Fibroblast of lung (primary cell): ENCODE measurements around the gene BCL2L11. TPM values are rescaled to one million over a fixed set of nuclear protein-coding genes. Genes with fewer than 3 reads are reported as not detected.

ENCODE experiments used
- DNase-seq, 2 donors: peaks; one replicate each; pipeline versions ENCODE4 v3.0.0 to v3.0.0-alpha.2; 2010; ENCODE audit warnings: low read depth in 2 of 2
- H2AFZ ChIP-seq: 2 replicates; pipeline ENCODE4 v1.5.1; 2012; ENCODE audit warnings: low read length, control low read depth, inconsistent platforms
- H3K27ac ChIP-seq: 2 replicates; pipeline ENCODE4 v1.5.1; 2011; ENCODE audit warnings: low read length, control low read depth; ENCODE audit not compliant: insufficient read depth
- H3K27me3 ChIP-seq: 2 replicates; pipeline ENCODE4 v1.5.1; 2011; ENCODE audit warnings: mild to moderate bottlenecking, low read length; ENCODE audit not compliant: control insufficient read depth, insufficient read depth
- H3K36me3 ChIP-seq: 2 replicates; pipeline ENCODE4 v1.5.1; 2011; ENCODE audit warnings: low read length; ENCODE audit not compliant: control insufficient read depth, insufficient read depth
- H3K4me1 ChIP-seq: 2 replicates; pipeline ENCODE4 v1.5.1; 2011; ENCODE audit warnings: low read length; ENCODE audit not compliant: control insufficient read depth, insufficient read depth; ENCODE audit errors: extremely low read depth
- H3K4me2 ChIP-seq: 2 replicates; pipeline ENCODE4 v1.5.1; 2011; ENCODE audit warnings: low read length, control low read depth; ENCODE audit not compliant: insufficient read depth; ENCODE audit errors: extremely low read depth
- H3K4me3 ChIP-seq, 4 experiments: fragments of 200-600 bp in 1 of 4; sonication (generic) in 1 of 4; replicated peaks in 1 of 4; 2 replicates each; pipeline ENCODE4 v1.5.1; 2011 to 2016; ENCODE audit warnings: low read length in 4 of 4, low read depth in 3 of 4, mild to moderate bottlenecking in 3 of 4, control low read depth in 2 of 4, inconsistent platforms in 1 of 4, mixed read lengths in 1 of 4; ENCODE audit not compliant: insufficient read depth in 1 of 4; ENCODE audit errors: control extremely low read depth in 1 of 4
- H3K79me2 ChIP-seq: 2 replicates; pipeline ENCODE4 v1.5.1; 2012; ENCODE audit warnings: mild to moderate bottlenecking, low read length, inconsistent platforms; ENCODE audit not compliant: control insufficient read depth, insufficient read depth
- H3K9ac ChIP-seq: 2 replicates; pipeline ENCODE4 v1.5.1; 2011; ENCODE audit warnings: mild to moderate bottlenecking, low read length, control low read depth; ENCODE audit not compliant: insufficient read depth
- H3K9me3 ChIP-seq: 2 replicates; pipeline ENCODE4 v1.5.1; 2012; ENCODE audit warnings: low read depth, low read length; ENCODE audit not compliant: control insufficient read depth, insufficient read depth
- H4K20me1 ChIP-seq: 2 replicates; pipeline ENCODE4 v1.5.1; 2011; ENCODE audit warnings: low read length; ENCODE audit not compliant: control insufficient read depth, insufficient read depth; ENCODE audit errors: extremely low read depth
- EZH2 ChIP-seq: IDR thresholded peaks from 2 replicates; pipeline ENCODE4 v1.5.1; 2012; ENCODE audit warnings: low read length, control low read depth, mild to moderate bottlenecking; ENCODE audit errors: missing control alignments
- polyA plus RNA-seq, 2 donors: library from polyadenylated mRNA; depleted of rRNA in 1 of 2; stranded (reverse) in 1 of 2; unstranded in 1 of 2; fragments of >200 nt; gene quantifications; 2 replicates each; pipeline ENCODE4 v1.2.1, GENCODE V29; 2011 to 2012; ENCODE audit warnings: missing spikeins in 1 of 2
- total RNA-seq: library from RNA; depleted of rRNA; stranded (reverse); fragments of >200 nt; gene quantifications from 2 replicates; pipeline ENCODE4 v1.2.1, GENCODE V29; 2014
- TF ChIP-seq, protein P1 (sequence below), 2 donors: IDR thresholded peaks in 1 of 2; conservative IDR thresholded peaks in 1 of 2; 1 replicate in 1 of 2; 2 replicates in 1 of 2; pipeline ENCODE4 v1.5.1; 2011 to 2012; ENCODE audit warnings: low read length in 2 of 2, control low read depth in 1 of 2, inconsistent platforms in 1 of 2, low read depth in 1 of 2, mild to moderate bottlenecking in 1 of 2

Gene BCL2L11
- total and polyA plus RNA-seq, 2 donors (not counting 1 experiment from before 2014, with no cell fraction given), result 1.5 to 10.2 TPM

DNA sequence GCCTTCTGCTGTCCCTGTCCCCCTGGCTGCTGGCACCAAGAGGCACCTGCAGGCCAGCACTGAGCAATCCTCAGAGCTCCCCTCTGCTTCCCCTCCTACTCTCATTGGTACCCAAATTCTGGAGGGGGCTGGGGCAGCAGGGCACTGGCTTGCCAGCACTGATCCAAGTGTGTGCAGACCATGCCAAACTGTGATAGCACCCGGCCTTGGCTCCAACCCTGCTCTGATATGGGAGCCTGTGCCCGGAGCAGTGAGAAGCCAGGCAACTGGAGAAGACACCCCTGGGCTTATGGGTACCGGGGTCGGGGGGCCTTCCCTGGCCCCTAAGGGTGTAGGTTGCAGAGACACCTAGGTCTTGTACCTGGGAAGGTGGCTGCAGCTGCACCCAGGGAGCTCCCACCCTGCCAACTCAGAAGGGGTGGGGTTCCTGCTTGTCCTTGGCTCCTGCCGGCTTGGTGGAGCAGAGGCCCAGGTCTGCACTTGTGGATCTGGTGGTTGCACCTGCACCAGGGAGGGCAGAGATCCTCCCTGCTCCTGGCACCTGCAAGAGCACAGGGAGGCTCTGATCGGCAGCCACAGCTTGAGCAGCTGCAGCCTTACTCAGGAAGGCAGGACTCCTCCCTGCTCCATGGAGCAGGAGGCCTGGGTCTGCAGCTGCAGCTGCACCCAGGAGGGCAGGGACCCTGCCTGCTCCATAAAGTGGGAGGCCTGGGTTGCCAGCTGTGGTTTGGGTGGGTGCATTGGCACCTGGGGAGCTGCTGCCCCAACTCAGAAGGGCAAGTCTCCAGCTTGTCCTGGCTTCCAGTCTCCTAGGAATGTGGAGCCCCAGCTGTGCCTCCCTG lies 96.3 kb downstream of the BCL2L11 start:
- no peaks in the 10 kb centered on the region for H4K20me1 ChIP-seq
- H3K36me3 ChIP-seq, result no peaks in the 10 kb centered on the region
- no peak overlapping the region for H3K4me2 ChIP-seq
- no peak overlapping the region for H3K4me3 ChIP-seq
- no peak for DNase-seq
- H3K4me1 ChIP-seq, result no peaks in the 10 kb centered on the region
- no peak overlapping the region for H3K27ac ChIP-seq
- H2AFZ ChIP-seq, result no peak overlapping the region
- TF ChIP-seq EZH2, result no peak
- TF ChIP-seq, protein P1, sequence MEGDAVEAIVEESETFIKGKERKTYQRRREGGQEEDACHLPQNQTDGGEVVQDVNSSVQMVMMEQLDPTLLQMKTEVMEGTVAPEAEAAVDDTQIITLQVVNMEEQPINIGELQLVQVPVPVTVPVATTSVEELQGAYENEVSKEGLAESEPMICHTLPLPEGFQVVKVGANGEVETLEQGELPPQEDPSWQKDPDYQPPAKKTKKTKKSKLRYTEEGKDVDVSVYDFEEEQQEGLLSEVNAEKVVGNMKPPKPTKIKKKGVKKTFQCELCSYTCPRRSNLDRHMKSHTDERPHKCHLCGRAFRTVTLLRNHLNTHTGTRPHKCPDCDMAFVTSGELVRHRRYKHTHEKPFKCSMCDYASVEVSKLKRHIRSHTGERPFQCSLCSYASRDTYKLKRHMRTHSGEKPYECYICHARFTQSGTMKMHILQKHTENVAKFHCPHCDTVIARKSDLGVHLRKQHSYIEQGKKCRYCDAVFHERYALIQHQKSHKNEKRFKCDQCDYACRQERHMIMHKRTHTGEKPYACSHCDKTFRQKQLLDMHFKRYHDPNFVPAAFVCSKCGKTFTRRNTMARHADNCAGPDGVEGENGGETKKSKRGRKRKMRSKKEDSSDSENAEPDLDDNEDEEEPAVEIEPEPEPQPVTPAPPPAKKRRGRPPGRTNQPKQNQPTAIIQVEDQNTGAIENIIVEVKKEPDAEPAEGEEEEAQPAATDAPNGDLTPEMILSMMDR (conservative IDR thresholded peaks at IDR 0.05 in 1 of 2, IDR thresholded peaks at IDR 0.05 in 1 of 2; ENCODE audit: low read depth in 1 of 2, low read length in 2 of 2), result no peak
- no peaks in the 10 kb centered on the region for H3K9me3 ChIP-seq
- H3K9ac ChIP-seq, result no peak overlapping the region
- H3K79me2 ChIP-seq, result no peaks in the 10 kb centered on the region
- H3K27me3 ChIP-seq, result no peaks in the 10 kb centered on the region
